GM21381 (cell line): Measurements from ENCODE around the gene CEP95.
"Not testable (repeated sequence)": the region's sequence is repeated elsewhere in the genome, so short reads cannot be mapped to it uniquely, and the experiment has no call there.

Experiments used
- ATAC-seq: cut with Tn5 transposase; IDR thresholded peaks from one replicate; pipeline ENCODE4 v1.9.1; 2021; ENCODE audit warnings: mild to moderate bottlenecking, moderate library complexity; ENCODE audit not compliant: unreplicated experiment

Gene CEP95

DNA sequence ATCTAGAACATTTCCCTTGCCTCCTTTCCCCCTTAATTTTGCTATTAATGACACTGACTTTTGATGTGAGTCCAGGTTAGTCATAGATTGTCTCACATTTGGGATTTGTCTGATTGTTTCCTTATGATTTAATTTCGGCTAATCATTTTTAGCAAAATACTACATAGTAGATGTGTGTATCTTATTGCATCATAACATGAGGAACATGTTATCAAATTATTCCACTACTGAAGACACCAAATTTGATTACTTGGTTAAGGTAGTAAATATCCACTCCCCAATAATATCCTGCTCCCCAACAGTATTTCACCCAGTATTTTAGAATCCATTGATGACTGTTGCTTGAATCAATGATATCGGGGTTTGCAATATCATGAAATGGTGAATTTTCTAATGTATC is 12.7 kb upstream of the CEP95 start:
- no peak for ATAC-seq

DNA sequence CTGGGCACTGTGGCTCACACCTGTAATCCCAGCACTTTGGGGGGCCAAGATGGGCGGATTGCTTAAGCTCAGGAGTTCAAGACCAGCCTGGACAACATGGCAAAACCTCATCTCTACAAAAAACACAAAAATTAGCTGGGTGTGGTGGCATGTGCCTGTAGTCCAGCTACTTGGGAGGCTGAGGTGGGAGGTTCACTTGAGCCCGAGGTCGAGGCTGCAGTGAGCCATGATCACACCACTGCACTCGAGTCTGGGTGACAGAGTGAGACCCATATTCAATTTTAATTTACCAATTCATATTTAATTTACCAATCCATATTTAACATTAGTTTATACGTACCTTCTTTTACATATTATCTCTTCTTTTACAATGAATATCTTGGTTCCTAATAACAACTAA is 11.5 kb upstream of the CEP95 start:
- not testable (repeated sequence) for ATAC-seq

DNA sequence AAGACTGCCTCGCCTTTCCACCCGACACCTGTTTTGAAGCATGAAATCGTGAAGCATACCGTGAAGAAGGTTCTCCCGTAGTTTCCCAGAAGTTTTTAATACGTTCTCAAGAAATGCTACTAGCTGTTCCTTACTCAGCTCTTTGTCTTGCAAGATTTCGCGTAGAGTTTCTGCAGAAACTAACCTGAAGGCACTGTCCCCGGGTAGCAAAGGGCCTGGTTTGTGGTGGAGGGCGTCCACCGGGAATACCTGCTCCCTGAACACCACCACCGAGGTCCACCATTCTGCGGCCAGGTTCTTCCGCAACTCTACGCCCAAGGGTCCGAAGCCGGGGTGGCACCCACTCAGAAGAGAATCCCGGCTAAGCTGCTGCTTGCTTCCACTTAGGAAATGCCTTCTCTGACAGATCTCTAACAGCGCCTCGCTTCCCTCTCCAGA is 10.4 kb upstream of the CEP95 start:
- ATAC-seq = peak; percentile 3

DNA sequence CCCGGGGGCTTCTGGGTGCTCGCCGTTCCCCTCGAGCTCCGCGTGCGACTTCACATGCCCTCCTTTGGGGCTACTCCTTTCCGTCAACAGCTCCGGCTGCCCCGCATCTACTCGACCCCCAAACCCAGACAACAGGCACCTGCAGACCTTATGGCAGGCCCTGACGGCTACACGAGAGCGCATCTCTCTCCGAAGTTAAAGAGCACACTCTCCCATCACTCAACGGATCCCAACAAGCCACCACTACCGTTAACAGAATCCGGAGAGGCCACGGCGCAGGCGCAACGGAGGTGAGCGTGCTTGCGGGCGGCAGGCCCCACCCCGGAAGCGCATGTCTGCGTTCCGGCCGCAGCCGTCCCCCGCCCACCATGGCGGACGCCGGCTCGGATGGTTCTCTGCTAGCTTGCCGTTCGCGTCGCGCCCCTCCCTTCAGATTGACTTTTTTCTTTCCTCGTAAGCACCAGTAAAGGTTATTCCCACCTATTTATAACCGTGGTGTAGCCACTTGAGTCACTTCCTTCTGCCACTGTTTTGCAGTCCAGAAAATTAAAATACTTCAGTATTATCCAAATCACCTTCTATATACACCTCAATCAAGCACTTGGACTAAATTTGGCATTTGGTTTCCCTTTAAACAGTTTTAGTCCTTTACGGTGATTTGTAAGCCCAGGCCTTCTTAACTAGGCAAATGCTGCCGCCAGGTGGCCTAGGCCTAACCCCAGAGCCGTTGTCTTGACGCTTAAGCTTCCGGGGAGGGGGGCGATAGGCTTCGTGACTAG is 9.8 kb upstream of the CEP95 start, which contains the start of gene POLG2:
POLG2 (minus strand) TSS at position 269 of the 779 bp plus-strand sequence; CDS start at position 183, 86 bp downstream.
- peak; percentile 87 for ATAC-seq

DNA sequence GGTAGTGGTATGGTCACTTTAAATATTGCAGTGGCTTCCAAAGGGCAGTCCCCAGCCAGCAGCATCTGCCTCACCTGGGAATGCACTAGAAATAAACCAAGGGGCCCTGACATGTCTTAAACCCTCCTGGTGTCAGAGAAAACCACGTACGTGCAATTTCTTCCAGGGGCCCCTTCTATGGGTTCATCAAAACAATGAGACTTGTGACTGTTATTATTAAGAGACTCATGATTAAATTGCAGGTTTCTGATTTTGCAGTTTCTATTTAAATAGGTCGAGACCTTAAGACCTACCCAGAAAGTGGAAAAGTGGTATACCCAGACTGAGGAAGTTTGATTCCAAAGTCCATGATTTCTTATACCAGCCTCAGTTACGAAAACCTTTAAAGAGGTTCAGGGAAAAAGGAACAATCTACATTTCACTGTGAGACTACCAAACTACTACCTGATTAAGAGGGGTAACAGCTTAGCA is 9.2 kb upstream of the CEP95 start:
- no peak for ATAC-seq

DNA sequence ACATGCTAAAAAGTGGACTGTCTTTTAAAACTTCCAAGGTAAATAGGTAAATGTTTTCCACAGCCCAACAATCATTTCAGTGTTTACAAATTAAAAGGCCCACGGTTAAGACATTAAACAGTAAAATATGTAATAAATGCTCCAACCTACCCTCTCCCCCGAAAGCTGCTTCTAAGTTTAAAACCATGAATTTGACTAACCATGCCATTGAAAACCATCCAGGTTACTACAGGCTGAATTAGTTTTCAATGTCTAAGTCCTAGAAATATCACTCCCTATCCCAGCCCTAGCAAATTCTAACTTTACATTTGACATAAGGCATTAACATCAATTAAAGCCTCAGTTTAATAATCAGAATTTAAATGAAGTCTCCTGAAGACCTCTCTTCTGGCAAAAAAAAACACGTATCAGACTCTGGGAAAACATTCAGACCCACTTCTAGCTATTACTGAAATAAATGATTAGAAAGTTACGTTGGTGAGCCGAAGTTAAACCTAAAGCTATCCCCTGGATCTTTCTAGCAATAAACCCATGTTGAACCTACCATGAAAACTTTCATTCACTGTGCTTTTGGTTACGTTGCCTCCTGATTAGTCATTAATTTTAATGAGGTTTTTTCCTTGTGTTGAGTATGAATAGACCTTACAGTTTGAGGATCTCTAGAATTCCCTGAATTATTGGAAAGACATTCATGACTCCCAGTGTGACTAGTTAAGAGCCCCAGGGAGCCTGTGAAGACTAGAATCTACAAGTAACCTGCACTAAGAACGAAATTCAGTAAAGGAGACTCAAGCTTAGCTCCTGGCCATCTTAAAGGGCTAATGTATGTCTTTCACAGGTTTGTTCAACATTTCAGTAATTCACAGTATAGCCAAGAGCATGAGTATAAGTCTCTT is 8.2 kb upstream of the CEP95 start:
- ATAC-seq = no peak

DNA sequence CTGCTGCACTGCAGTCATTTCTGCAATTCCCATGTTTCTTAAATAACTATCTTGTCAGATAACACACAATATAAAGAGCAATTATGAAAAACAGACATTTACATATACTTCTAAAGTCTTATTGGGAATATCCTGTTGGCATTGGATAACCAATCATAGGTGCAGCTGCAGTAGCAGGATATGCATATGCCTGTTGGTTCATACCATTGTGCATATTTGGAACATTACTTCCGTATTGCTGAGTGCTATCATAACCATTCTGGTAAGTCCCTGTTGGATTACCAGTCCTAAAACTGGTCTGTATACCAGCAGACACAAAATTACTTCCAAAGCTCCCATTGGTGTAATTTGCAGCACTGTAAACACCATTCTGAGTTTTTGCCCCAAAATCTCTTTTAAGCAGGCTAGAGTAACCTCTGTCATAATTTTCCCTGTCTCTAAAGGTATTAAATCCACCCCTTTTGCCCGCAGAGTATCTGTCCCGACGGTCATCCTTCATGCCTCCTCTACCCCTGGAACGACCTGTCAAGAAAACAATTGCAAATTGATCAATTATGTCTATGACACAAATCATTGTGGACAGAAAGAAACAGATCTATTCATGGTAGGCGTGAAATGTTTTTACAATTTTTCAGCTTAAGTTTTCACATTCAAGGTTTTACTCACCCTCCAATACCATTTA is 6.8 kb upstream of the CEP95 start:
- ATAC-seq = no peak

DNA sequence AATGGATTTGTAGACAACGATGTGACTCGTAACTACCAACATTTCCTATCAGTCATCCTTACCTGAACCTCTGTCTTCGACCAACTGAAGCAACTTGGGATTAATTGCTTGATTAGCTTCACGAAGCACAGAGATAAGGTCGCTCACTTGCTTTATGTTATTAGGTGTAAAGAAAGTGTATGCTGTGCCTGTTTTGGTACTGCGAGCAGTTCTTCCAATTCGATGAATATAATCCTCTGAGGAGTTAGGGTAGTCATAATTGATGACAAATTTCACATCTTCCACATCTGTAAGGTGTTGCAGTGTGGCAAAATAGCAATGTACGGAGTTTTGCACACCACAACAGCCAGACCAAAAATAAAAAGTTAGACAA is 6.3 kb upstream of the CEP95 start:
- ATAC-seq = no peak

DNA sequence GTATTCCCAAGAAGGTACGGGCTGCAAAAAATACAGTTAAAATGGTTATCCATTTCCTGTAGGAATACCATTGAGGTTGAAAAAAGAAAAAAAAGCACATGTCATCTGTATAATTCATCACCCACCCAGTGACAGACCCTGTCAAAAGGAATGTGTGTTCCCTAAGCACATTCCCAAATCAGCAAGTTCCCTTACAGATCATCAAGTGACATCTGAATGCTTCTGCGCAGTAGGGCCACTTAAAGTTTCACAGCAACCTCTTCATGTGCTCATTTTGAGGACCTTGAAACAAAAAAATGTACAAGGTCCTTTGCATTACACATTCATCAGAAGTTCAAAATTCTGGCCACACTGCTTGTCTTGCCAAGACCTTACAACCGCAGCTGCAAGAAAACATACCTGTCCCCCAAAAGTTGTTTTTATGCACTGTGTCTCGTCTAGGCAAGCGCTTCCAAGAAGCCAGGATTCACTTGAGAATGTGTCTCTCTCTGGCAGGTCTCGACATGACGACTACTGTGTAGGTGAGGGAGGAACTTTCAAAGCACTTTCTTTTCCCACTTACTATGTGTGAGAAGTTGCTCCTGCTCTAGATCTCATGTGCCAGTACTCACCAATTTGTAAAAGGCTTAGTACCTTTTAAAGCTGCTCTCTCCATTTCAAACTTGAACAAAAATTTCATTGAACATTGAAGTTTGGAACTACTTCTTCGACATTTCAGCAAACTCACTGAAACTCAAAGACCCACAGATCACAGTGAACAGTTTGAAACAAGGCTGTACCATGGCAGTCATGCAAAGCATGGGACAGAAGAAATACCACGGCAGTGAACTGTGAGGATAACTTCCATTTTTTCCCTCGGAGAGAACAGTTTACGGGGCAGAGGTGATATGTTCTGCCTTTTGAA is 5.7 kb upstream of the CEP95 start:
- no peak for ATAC-seq

DNA sequence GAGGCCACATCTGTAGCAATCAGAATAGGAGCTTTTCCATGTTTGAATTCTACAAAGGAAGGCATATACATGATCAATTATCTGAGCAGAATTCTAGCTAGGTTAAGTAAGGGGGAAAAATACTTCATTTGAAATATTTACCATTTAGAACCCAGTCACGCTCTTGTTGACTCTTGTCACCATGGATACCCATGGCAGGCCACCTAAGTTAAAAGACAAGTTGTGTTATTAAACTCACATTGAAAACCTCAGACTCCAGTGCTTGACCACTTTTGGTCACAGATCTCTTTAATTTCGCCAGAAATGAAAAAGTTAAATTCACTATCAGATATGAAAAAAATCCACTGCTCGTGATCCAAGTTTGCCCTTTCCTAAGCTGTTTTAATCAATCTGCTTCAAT is 4.8 kb upstream of the CEP95 start:
- ATAC-seq = no peak

DNA sequence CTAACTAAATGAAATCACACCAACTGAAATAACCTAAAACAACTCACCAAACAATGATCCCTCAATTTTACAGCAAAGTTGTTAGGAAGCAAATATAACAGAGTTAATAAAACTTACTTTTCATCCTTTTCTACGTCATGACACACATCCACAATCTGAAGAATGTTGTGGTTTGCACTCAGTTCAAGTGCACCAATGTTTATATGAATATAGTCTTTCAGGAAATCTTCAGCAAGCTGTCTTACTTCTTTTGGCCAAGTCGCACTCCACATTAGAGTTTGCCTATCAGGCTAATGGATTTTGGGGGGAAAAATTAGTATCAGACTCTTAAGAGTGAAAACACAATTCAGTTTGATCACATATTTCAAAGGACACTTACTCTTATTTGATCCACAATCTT is 4.0 kb upstream of the CEP95 start:
- no peak for ATAC-seq

DNA sequence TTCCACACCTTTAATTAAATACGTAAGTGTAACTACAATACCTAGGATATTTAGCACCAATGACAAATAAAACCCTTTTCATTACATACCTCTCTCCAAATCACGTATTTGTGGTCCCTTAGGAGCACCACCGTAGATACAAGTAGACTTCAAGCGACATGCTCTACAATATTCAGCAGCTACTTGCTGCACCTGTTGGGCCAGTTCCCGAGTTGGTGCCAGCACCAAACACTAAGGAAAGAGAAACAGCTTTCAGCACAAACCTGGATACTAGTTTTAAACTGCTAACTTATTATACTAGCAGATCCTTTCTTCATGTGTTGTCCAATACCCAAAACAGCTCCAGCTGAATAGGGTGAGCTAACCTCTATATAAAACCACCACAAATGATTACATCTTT is 3.4 kb upstream of the CEP95 start:
- ATAC-seq = no peak

DNA sequence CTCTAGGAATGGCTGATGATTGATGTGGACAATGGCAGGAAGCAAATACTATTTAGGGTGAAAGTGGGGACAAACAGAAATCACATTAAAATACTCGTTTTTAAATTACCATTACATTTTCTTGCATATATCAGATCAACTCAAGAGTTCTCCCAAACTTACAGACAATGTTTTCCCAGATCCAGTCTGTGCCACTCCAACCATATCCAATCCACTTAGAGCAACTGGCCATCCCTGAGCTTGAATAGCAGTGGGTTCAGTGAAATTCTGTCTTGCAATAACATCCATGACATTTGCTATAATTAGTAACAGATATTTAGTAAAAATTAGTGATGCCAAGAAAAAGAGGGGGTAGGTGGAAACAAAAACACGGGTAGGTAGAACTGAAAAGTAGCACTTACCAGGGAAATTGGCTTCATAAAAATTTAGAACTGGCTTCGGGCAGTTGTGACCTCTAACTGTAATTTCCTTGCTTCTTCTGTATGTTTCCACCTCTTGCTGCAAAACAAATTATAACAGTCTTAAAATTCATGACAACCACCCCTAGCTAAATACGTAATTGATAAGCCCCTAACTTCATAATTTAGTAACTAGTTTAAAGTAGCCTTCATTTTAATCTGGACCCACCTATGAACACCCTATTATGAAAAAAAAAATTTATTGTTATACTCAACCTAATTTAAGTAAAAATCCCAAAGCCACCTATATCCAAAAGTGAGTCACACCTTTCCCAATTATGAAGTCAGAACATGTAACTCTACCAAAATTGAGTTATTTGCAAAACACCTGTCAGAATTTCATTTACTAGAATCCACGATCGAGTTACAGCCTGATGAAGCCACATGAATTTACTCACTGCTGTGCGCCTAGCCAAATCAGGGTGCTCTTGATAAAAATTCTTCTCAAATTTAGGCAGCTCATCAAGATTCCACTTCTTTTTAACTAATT is 2.7 kb upstream of the CEP95 start:
- ATAC-seq = no peak

DNA sequence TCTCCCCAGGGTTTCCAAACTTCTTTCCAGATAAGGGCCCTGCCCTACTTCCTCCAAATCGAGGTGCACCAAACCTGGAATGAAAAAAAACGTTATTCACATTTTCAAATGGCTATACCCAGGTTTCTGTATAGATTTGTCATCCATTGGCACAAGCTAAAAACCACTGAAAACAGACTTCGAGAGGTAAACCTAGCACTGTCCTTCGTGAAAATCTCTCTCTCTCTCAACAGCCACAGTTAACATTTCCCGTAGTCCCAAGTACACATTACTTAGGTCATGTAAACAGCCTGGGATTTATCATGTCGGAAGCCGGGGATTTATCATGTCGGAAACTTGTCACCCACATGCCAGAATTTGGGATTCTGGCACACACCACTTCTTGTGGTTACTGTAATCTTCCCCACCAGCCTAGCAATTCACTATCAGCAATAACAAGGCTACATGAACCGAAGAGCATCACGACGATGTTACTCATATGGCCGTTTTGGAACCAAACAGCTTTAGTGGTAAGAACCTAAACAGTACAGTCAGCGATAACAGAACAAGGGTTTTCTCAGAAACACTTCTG is 1.9 kb upstream of the CEP95 start:
- no peak for ATAC-seq

DNA sequence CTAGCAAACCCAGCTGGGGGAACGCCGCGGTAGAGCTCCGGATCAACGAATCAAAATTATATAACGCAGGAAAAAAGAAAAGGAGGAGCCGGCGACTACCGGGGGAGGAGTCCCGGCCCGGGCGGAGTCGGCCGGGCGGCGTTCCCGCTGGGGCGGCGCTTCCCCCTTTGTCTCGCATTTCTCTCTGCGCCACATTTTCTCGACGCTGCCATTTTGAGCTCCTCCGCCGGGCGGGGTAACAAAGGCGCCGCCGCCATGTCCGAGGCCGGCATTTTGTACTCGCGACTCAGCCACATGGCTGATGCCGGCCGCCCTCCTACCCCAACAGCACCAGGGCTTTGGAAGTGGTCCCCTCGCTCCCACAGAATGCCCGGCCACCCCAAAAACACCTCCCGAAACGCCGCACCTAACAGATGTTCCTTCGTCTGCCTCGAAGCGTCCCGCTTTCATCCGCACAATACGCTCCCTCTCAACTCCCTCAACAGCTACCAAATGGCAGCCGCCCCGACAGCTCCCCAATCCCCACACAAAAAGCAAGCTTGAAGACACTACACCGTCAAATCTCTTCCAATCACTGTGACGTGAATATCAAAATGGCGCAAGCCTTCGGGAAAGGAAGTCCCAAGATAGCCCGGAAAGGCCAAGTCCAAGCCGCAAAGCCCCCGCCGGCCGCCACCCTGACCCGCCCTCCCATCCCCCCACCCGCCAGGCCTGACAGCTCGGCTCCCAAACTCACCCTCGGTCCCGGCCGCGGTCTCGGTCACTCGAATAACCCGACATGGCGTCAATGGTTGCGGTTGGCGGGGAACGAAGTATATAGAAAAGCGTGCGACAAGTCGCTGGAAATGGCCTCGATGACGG is 1.2 kb upstream of the CEP95 start:
- ATAC-seq = no peak

DNA sequence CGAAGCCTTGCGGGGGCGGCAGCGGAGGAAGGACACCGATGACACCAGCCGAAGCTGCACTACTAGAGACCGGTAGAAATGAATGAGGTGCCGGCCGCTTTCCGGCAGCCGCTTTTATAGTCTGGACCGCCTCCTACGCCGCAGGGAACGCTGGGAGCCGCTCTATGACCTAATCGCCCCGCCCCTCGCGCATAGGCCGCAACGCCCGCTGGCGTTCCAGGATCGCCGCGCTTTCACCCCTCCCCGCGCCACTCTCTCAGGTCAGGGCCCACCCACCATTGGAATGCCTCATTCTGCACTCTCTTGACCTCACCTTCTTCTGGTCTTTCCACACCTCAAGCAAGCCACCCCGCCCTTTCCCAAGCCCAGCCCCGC is 589 bp upstream of the CEP95 start, which contains the start of gene DDX5:
DDX5 (minus strand) TSS at position 89 of the 375 bp plus-strand sequence. CDS start 170 bp downstream, outside the sequence.
- ATAC-seq = peak; percentile 60

DNA sequence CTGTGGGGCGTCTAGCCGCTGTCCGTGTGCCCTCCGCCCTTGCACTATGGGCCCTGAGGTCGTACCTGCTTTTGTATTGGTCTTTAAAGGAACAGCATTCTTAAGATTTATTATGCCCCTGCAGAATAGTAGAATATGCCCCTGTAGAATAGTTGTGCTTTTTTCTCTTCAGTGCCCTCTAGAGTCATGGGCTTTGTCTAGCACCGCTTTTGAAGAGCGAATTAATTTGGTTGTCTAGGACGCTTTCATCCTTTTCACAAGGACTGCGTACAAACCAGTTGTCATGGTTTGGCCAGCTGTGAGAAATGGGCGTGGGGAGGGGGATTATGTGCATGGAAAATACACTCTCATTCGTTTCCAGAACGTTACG is 621 bp downstream of the CEP95 start:
- peak; percentile 10 for ATAC-seq

DNA sequence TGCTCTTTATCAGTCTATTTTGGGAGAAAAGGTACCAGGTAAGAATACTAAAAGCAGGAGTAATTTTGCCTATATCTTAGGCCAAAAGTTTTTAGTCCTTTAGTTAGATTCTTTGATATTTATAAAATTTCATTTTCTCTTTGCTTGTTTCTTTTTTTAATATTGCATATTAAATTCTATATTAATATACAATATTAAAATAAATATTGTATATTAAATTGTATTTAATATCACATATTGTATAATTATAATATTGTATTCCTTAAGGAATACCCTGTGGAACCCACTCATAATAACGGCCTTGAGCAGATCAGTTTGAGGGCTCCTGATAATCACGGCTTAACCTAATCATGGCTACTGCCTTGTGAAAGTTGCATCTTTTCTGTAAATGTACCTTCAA is 1.9 kb downstream of the CEP95 start:
- ATAC-seq = no peak
